Adrenal gland (tissue), 12 donors: Measurements from ENCODE around the gene UBE2N. TPM values are rescaled to one million over a fixed set of nuclear protein-coding genes. Genes with fewer than 3 reads are reported as not detected.

Experiments
- DNase-seq, 7 donors: peaks; one replicate each; pipeline ENCODE4 v3.0.0-alpha.2; 2019 to 2020
- H3K27ac ChIP-seq, 5 donors: fragments of 200-600 bp; sonication (generic) in 4 of 5; 1 replicate in 3 of 5; 2 replicates in 2 of 5; pipeline versions ENCODE4 v1.5.1 to v1.8.0; 2016 to 2020; ENCODE audit warnings: mild to moderate bottlenecking in 1 of 5
- H3K27me3 ChIP-seq: fragments of 200-600 bp; 2 replicates; pipeline ENCODE4 v1.8.0; 2021
- H3K36me3 ChIP-seq, 2 donors: fragments of 200-600 bp; replicated peaks in 1 of 2; 1 replicate in 1 of 2; 2 replicates in 1 of 2; pipeline versions ENCODE4 v1.5.1 to v1.8.0; 2018 to 2022
- H3K4me1 ChIP-seq, 2 donors: fragments of 200-600 bp; replicated peaks in 1 of 2; 1 replicate in 1 of 2; 2 replicates in 1 of 2; pipeline versions ENCODE4 v1.5.1 to v1.8.0; 2018 to 2021
- H3K4me3 ChIP-seq, 4 donors: fragments of 200-600 bp; sonication (generic) in 3 of 4; one replicate each; pipeline ENCODE4 v1.5.1; 2016 to 2018
- H3K9me3 ChIP-seq, 3 donors: fragments of 200-600 bp; sonication (generic) in 1 of 3; replicated peaks in 1 of 3; 1 replicate in 2 of 3; 2 replicates in 1 of 3; pipeline versions ENCODE4 v1.5.1 to v1.8.0; 2016 to 2021
- POLR2A ChIP-seq, 2 donors: fragments of 450-650 bp; IDR thresholded peaks; one replicate each; pipeline ENCODE4 v1.6.1; 2017; ENCODE audit warnings: antibody characterized with exemption in 2 of 2, mild to moderate bottlenecking in 2 of 2, moderate library complexity in 1 of 2
- WGBS, 4 donors: extraction: QIAGEN DNeasy Blood & Tissue Kit in 2 of 4; methylation state at CpG; one replicate each; pipeline versions ENCODE4 v1.1.5 to v1.1.7; 2013 to 2017; 5-methylcytosine and 5-hydroxymethylcytosine counted together
- intact Hi-C, 2 donors: fragments of 100-400 bp; cut with DNase I; formaldehyde crosslinking; loops; one replicate each; pipeline versions ENCODE4 v1.14.1 to v1.15.0; 2022 to 2023
- polyA plus RNA-seq, 3 donors: library from polyadenylated mRNA; stranded (reverse); fragments of 200-250 nt in 2 of 3; fragments of 350-450 nt in 1 of 3; fragmentation: Illumina TruSeq in 1 of 3; extraction: RNeasy Lipid Tissue Mini Kit (QIAGEN cat#74804) in 1 of 3; gene quantifications; one replicate each; pipeline ENCODE4 v1.2.3, GENCODE V29; 2013 to 2014
- total RNA-seq, 9 donors: library from RNA; depleted of rRNA in 4 of 9; stranded (reverse); fragments of >200 nt in 4 of 9; fragments of 120-200 nt in 1 of 9; fragmentation: NEBNext Ultra II Directional in 1 of 9; extraction: Animal tissue kit (Norgen Biotek cat#: 25700) in 1 of 9; gene quantifications; one replicate each; pipeline versions ENCODE4 v1.1.0 to v1.2.4, GENCODE V29; 2013 to 2023
- TF ChIP-seq, protein P1 (sequence below), 6 experiments: fragments of 450-650 bp in 4 of 6; fragments of 200-600 bp in 2 of 6; sonication (generic) in 1 of 6; IDR thresholded peaks; 1 replicate in 5 of 6; 2 replicates in 1 of 6; pipeline versions ENCODE4 v1.5.1 to v1.8.0; 2016 to 2021; ENCODE audit warnings: antibody characterized with exemption in 6 of 6, mild to moderate bottlenecking in 2 of 6, moderate library complexity in 1 of 6
- donor health status: healthy with polysubstance abuse.
- donor health status: Bipolar disorder and iron deficiency.
- donor health status: DM: yes; HTN: yes; CAD: no.
- donor health status: DM: no; HTN: no; CAD: no.
- donor health status: DM: no; HTN: no; CAD: no.
- donor health status: DM: yes; HTN: yes; CAD: no.

Gene UBE2N
- total and polyA plus RNA-seq, 12 donors: 22.1 to 186 (median 68.5) TPM

- Histone ChIP-seq H3K9me3 (no peaks in the 10 kb centered on the region), H3K27me3 (no peaks in the 10 kb centered on the region), H3K4me1 (peaks cover 6% of the 10 kb centered on the region in 2 donors), H3K36me3 (no peaks in the 10 kb centered on the region), H3K27ac (no peak overlapping the region), H3K4me3 (no peak overlapping the region)
- intact Hi-C loops: no loop called here
- WGBS, 4 donors: 80 to 89% (median 80%) methylated on average over 4 of the region's 4 CpGs
- TF ChIP-seq, protein P1, sequence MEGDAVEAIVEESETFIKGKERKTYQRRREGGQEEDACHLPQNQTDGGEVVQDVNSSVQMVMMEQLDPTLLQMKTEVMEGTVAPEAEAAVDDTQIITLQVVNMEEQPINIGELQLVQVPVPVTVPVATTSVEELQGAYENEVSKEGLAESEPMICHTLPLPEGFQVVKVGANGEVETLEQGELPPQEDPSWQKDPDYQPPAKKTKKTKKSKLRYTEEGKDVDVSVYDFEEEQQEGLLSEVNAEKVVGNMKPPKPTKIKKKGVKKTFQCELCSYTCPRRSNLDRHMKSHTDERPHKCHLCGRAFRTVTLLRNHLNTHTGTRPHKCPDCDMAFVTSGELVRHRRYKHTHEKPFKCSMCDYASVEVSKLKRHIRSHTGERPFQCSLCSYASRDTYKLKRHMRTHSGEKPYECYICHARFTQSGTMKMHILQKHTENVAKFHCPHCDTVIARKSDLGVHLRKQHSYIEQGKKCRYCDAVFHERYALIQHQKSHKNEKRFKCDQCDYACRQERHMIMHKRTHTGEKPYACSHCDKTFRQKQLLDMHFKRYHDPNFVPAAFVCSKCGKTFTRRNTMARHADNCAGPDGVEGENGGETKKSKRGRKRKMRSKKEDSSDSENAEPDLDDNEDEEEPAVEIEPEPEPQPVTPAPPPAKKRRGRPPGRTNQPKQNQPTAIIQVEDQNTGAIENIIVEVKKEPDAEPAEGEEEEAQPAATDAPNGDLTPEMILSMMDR (IDR thresholded peaks at IDR 0.05): no peak
- TF ChIP-seq POLR2A (IDR thresholded peaks at IDR 0.05): no peak
- no peak for DNase-seq
Observed at GRCh38 chr12:93447555-93448290, 6.0 kb upstream of the UBE2N start.

- Histone ChIP-seq H3K36me3 (no peaks in the 10 kb centered on the region), H3K9me3 (no peaks in the 10 kb centered on the region), H3K27ac (no peak overlapping the region), H3K27me3 (no peaks in the 10 kb centered on the region), H3K4me1 (peaks cover 22 to 28% of the 10 kb centered on the region in 2 donors), H3K4me3 (no peak overlapping the region)
- 92 to 99% (median 96%) methylated on average over 2 to 4 of the region's 4 CpGs for WGBS, 4 donors
- intact Hi-C loops: no loop called here
- no peak for TF ChIP-seq POLR2A (IDR thresholded peaks at IDR 0.05)
- TF ChIP-seq, protein P1 (IDR thresholded peaks at IDR 0.05): no peak
- peak in 1 of 7 donors; percentile 27 for DNase-seq
Observed at GRCh38 chr12:93443576-93443975, 1.8 kb upstream of the UBE2N start.

DNA sequence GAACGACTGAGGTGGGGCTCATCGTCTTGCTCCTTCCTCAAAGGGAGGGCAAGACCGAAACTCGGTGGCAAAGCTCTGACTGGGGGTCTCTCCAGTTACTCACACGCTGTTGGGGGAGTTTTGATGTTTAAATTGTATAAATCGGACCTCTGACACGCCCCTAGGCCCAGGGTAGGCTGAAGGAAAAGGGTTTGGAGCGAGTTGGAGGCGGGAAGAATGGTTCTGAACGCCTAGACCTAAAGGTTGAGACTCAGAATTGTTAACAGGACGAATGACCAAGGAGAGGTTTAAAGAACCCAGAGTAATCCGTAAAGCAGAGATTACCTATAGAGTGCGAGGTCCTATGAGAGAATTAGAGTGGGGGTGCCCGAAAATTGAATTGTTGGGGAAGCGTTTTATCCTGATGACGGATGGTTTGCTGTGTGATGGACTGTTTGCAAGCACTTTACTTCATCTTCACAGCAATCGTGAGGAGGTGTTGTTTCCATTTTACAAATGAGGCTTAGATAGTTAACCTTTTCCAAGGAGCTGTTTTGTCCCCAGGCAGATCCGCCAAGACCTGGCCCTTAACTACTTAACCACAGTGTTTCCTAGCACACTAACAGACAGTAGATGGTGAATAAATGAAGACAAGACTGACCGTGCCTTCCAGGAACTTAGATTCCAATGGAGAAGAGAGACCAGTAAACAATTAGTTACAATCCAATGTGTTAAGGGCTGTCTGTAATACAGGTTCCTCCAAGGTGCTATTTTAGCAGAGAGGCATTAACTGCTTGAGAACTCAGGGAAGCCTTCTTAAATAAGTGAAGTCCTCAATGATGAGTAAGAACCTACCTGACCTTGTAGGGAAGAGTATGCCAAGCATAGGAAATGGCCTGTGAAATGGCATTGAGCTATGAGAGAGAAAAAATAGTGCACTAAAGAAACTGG lies 929 bp upstream of the UBE2N start:
- Histone ChIP-seq H3K36me3 (no peaks in the 10 kb centered on the region), H3K9me3 (no peaks in the 10 kb centered on the region), H3K4me3 (peak overlapping the region in 2 of 4 donors; percentile 81 to 99), H3K27ac (peak overlapping the region in 4 of 5 donors; percentile 80 to 95 (median 92)), H3K4me1 (peaks cover 22 to 37% of the 10 kb centered on the region in 2 donors), H3K27me3 (no peaks in the 10 kb centered on the region)
- TF ChIP-seq, protein P1 (IDR thresholded peaks at IDR 0.05): no peak
- peak; percentile 16 to 39 for TF ChIP-seq POLR2A (IDR thresholded peaks at IDR 0.05)
- intact Hi-C loops: no loop called here
- WGBS, 4 donors: 5 to 8% (median 6%) methylated on average over 17 to 19 of the region's 19 CpGs
- DNase-seq: no peak

DNA sequence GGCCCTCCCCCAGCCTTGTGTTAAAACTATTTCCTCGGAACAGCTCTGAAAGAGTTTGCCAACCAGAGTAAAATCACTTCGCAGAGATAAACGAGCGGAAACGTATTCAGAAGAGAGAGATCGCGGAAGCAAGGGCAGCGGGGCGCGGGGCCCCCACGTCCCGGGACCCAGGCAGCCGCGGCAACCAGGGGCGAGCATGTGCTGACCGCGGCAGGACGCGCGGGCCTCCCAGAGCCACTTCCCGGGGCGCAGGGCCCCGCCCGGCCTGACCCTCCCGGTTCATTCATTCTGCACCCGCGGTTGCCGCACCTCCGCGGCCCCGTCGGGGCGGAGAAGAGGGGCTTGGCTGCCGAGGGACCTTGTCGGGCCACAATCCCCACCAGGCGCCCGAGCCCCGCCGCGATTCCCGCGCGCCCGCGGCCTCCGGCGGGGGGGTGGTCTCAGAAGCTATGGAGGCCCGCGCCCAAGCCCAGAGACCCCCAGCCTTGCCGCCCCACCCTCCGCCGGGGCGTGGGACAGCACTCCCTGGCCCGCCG lies 598 bp downstream of the UBE2N start:
- DNase-seq: peak; percentile 28 to 60 (median 49)
- 0 to 1% (median 0%) methylated on average over 20 to 54 of the region's 55 CpGs for WGBS, 4 donors
- TF ChIP-seq, protein P1 (IDR thresholded peaks at IDR 0.05): no peak
- no peak for TF ChIP-seq POLR2A (IDR thresholded peaks at IDR 0.05)

More for the DNA sequence above, 598 bp downstream of the UBE2N start:
- peak overlapping the region; percentile 40 to 95 (median 92) for H3K27ac ChIP-seq
- peaks cover 22 to 48% of the 10 kb centered on the region in 2 donors for H3K4me1 ChIP-seq
- H3K36me3 ChIP-seq: no peaks in the 10 kb centered on the region
- no peaks in the 10 kb centered on the region for H3K27me3 ChIP-seq
- H3K9me3 ChIP-seq: no peaks in the 10 kb centered on the region
- H3K4me3 ChIP-seq: peak overlapping the region; percentile 72 to 99 (median 79)
- intact Hi-C loops: no loop called here
